H1 (cell line): ENCODE data around the gene ANLN. TPM values are rescaled to one million over a fixed set of nuclear protein-coding genes. Genes with fewer than 3 reads are reported as not detected.

Experiments
- CTCF ChIA-PET: fragments of 300-600 bp; sonication (Branson Sonifier 250); formaldehyde crosslinking; loops from one replicate; lab custom pipeline; 2021; ENCODE audit not compliant: partially characterized antibody; lab: Charles Lee
- POLR2A ChIA-PET: fragments of 300-600 bp; sonication (Branson Sonifier 250); formaldehyde crosslinking; loops from one replicate; lab custom pipeline; 2021; ENCODE audit warnings: inconsistent platforms; ENCODE audit not compliant: partially characterized antibody; lab: Charles Lee
- DNase-seq, 2 experiments: peaks; one replicate each; pipeline versions ENCODE4 v3.0.0 to v3.0.0-alpha.2; 2010 to 2022; ENCODE audit warnings: low spot score in 2 of 2, low read depth in 1 of 2, mixed read lengths in 1 of 2
- FAIRE-seq: peaks from 2 replicates; lab custom pipeline; 2011; peaks lifted over from hg19 to GRCh38; lab: Jason Lieb, UNC
- H2AFZ ChIP-seq: 2 replicates; pipeline ENCODE4 v1.8.1; 2012; ENCODE audit warnings: low read length, inconsistent platforms
- H2AK5ac ChIP-seq: 2 replicates; pipeline ENCODE4 v1.6.1; 2013; ENCODE audit warnings: low read depth, low read length
- H2BK120ac ChIP-seq: replicated peaks from 2 replicates; pipeline ENCODE3; 2013; ENCODE audit warnings: low read depth, low read length, inconsistent platforms
- H2BK12ac ChIP-seq: 2 replicates; pipeline ENCODE4 v1.6.1; 2013; ENCODE audit warnings: low read depth, low read length
- H2BK15ac ChIP-seq: 2 replicates; pipeline ENCODE4 v1.6.1; 2013; ENCODE audit warnings: low read length
- H2BK20ac ChIP-seq: 2 replicates; pipeline ENCODE4 v1.6.1; 2013; ENCODE audit warnings: low read length
- H2BK5ac ChIP-seq: 2 replicates; pipeline ENCODE4 v1.6.1; 2013; ENCODE audit warnings: low read depth, low read length
- H3K14ac ChIP-seq: 2 replicates; pipeline ENCODE4 v1.6.1; 2013; ENCODE audit warnings: inconsistent platforms; ENCODE audit not compliant: insufficient read length
- H3K18ac ChIP-seq: 2 replicates; pipeline ENCODE4 v1.6.1; 2013; ENCODE audit warnings: low read length; ENCODE audit errors: extremely low read depth
- H3K23ac ChIP-seq: 2 replicates; pipeline ENCODE4 v1.6.1; 2013; ENCODE audit warnings: inconsistent platforms; ENCODE audit not compliant: insufficient read length
- H3K23me2 ChIP-seq: 2 replicates; pipeline ENCODE4 v1.6.1; 2013; ENCODE audit warnings: low read depth, low read length
- H3K27ac ChIP-seq: 2 replicates; pipeline ENCODE4 v1.6.1; 2011; ENCODE audit warnings: low read depth, low read length, inconsistent platforms
- H3K27me3 ChIP-seq, 4 experiments: replicated peaks in 1 of 4; 1 replicate in 1 of 4; 2 replicates in 3 of 4; pipeline versions ENCODE4 v1.6.1 to v1.8.1; 2011 to 2013; ENCODE audit warnings: low read length in 3 of 4, mild to moderate bottlenecking in 3 of 4, inconsistent platforms in 2 of 4, mixed read lengths in 2 of 4, moderate library complexity in 1 of 4; ENCODE audit not compliant: control insufficient read depth in 3 of 4, insufficient read depth in 3 of 4; ENCODE audit errors: extremely low read depth in 1 of 4
- H3K36me3 ChIP-seq, 4 experiments: 2 replicates each; pipeline versions ENCODE4 v1.6.1 to v1.8.1; 2011 to 2013; ENCODE audit warnings: mild to moderate bottlenecking in 4 of 4, low read length in 3 of 4, moderate library complexity in 2 of 4, control low read depth in 1 of 4, inconsistent platforms in 1 of 4; ENCODE audit not compliant: insufficient read depth in 4 of 4, control insufficient read depth in 2 of 4
- H3K4ac ChIP-seq: replicated peaks from 2 replicates; pipeline ENCODE3; 2013; ENCODE audit warnings: low read length, low read depth, mixed read lengths, inconsistent platforms; ENCODE audit not compliant: insufficient read length
- H3K4me1 ChIP-seq, 4 experiments: replicated peaks in 1 of 4; 1 replicate in 1 of 4; 2 replicates in 3 of 4; pipeline versions ENCODE4 v1.6.1 to v1.8.1; 2011 to 2013; ENCODE audit warnings: low read length in 3 of 4, inconsistent platforms in 2 of 4, mixed read lengths in 1 of 4; ENCODE audit not compliant: insufficient read depth in 4 of 4, control insufficient read depth in 3 of 4
- H3K4me2 ChIP-seq, 2 experiments: 2 replicates each; pipeline versions ENCODE4 v1.6.1 to v1.8.1; 2011 to 2013; ENCODE audit warnings: low read depth in 2 of 2, low read length in 2 of 2, control low read depth in 1 of 2, inconsistent platforms in 1 of 2, mild to moderate bottlenecking in 1 of 2; ENCODE audit not compliant: insufficient read depth in 1 of 2
- H3K4me3 ChIP-seq, 4 experiments: fragments of 200-600, 300-600 bp in 1 of 4; sonication (generic), shearing (Covaris generic), sonication (Bioruptor Twin) in 1 of 4; 2 replicates each; pipeline versions ENCODE4 v1.5.1 to v1.8.1; 2011 to 2016; ENCODE audit warnings: low read length in 4 of 4, low read depth in 3 of 4, control low read depth in 2 of 4, inconsistent platforms in 2 of 4, mild to moderate bottlenecking in 2 of 4, mixed read lengths in 1 of 4, moderate library complexity in 1 of 4; ENCODE audit not compliant: insufficient read depth in 2 of 4; ENCODE audit errors: extremely low read depth in 1 of 4
- H3K56ac ChIP-seq: replicated peaks from 2 replicates; pipeline ENCODE3; 2013; ENCODE audit warnings: low read depth, mild to moderate bottlenecking, mixed read lengths, low read length, inconsistent platforms; ENCODE audit not compliant: insufficient read length
- H3K79me1 ChIP-seq: 2 replicates; pipeline ENCODE4 v1.6.1; 2013; ENCODE audit warnings: low read depth, low read length, control low read depth
- H3K79me2 ChIP-seq, 2 experiments: 2 replicates each; pipeline versions ENCODE4 v1.6.1 to v1.8.1; 2012 to 2013; ENCODE audit warnings: low read length in 2 of 2, mild to moderate bottlenecking in 2 of 2, inconsistent platforms in 1 of 2; ENCODE audit not compliant: insufficient read depth in 2 of 2, control insufficient read depth in 1 of 2
- H3K9ac ChIP-seq, 4 experiments: replicated peaks in 1 of 4; 1 replicate in 1 of 4; 2 replicates in 3 of 4; pipeline versions ENCODE4 v1.6.1 to v1.8.1; 2011 to 2013; ENCODE audit warnings: low read depth in 3 of 4, low read length in 3 of 4, control low read depth in 2 of 4, mild to moderate bottlenecking in 2 of 4, moderate library complexity in 2 of 4, inconsistent platforms in 1 of 4; ENCODE audit errors: extremely low read depth in 1 of 4
- H3K9me3 ChIP-seq, 2 experiments: 2 replicates each; pipeline versions ENCODE4 v1.6.1 to v1.8.1; 2012 to 2013; ENCODE audit warnings: mild to moderate bottlenecking in 2 of 2, moderate library complexity in 2 of 2, control low read depth in 1 of 2, inconsistent platforms in 1 of 2, low read depth in 1 of 2, low read length in 1 of 2, mixed read lengths in 1 of 2; ENCODE audit not compliant: insufficient read depth in 2 of 2
- H4K20me1 ChIP-seq, 2 experiments: replicated peaks in 1 of 2; 2 replicates each; pipeline versions ENCODE3 to v1.8.1; 2011 to 2013; ENCODE audit warnings: inconsistent platforms in 2 of 2, low read length in 2 of 2, mild to moderate bottlenecking in 1 of 2; ENCODE audit not compliant: insufficient read depth in 2 of 2, control insufficient read depth in 1 of 2
- H4K5ac ChIP-seq: 2 replicates; pipeline ENCODE4 v1.6.1; 2013; ENCODE audit warnings: low read length, low read depth, mixed read lengths, inconsistent platforms; ENCODE audit not compliant: insufficient read length
- H4K8ac ChIP-seq: 2 replicates; pipeline ENCODE4 v1.8.0; 2013; ENCODE audit warnings: mild to moderate bottlenecking, moderate library complexity, low read length, inconsistent platforms; ENCODE audit not compliant: insufficient read depth; ENCODE audit errors: extremely low read depth
- H4K91ac ChIP-seq: replicated peaks from 2 replicates; pipeline ENCODE3; 2013; ENCODE audit warnings: low read length, mixed read lengths, inconsistent platforms; ENCODE audit not compliant: insufficient read length
- E2F6 ChIP-seq: IDR thresholded peaks from 2 replicates; pipeline ENCODE4 v1.6.1; 2012; ENCODE audit warnings: inconsistent platforms
- EZH2 ChIP-seq: fragments of 200-600 bp; sonication (generic); IDR thresholded peaks from 2 replicates; pipeline ENCODE4 v1.7.1; 2012; ENCODE audit warnings: low read depth, mild to moderate bottlenecking, moderate library complexity, low read length, inconsistent platforms; ENCODE audit not compliant: severe bottlenecking
- KDM1A ChIP-seq: fragments of 200-600, 300-600 bp; sonication (generic); IDR thresholded peaks from 2 replicates; pipeline ENCODE4 v1.7.1; 2016; ENCODE audit warnings: mild to moderate bottlenecking, low read length, borderline replicate concordance
- MAX ChIP-seq: IDR thresholded peaks from 2 replicates; pipeline ENCODE4 v1.6.1; 2012; ENCODE audit warnings: inconsistent platforms
- NANOG ChIP-seq: IDR thresholded peaks from 2 replicates; pipeline ENCODE4 v1.6.1; 2011; ENCODE audit warnings: low read length, low read depth, mild to moderate bottlenecking, inconsistent platforms; ENCODE audit not compliant: insufficient read depth, poor library complexity, severe bottlenecking
- NRF1 ChIP-seq: IDR thresholded peaks from 2 replicates; pipeline ENCODE4 v1.6.1; 2011; ENCODE audit warnings: mild to moderate bottlenecking, low read depth, low read length, improper control_type of control experiment
- POU5F1 ChIP-seq: IDR thresholded peaks from 2 replicates; pipeline ENCODE4 v1.6.1; 2011; ENCODE audit warnings: low read depth, mild to moderate bottlenecking, low read length, moderate library complexity
- RFX5 ChIP-seq: IDR thresholded peaks from 2 replicates; pipeline ENCODE4 v1.6.1; 2011; ENCODE audit warnings: low read depth, low read length, improper control_type of control experiment, borderline replicate concordance
- TAF7 ChIP-seq: optimal IDR thresholded peaks from 2 replicates; pipeline ENCODE3; 2011; ENCODE audit warnings: low read depth, mild to moderate bottlenecking, inconsistent platforms, low read length, moderate library complexity, borderline replicate concordance
- TBP ChIP-seq: IDR thresholded peaks from 2 replicates; pipeline ENCODE4 v1.6.1; 2011; ENCODE audit warnings: low read depth, low read length, improper control_type of control experiment
- WGBS, 2 experiments: shearing (Covaris generic) in 1 of 2; methylation state at CpG; one replicate each; pipeline versions ENCODE4 v1.1.6 to v1.1.7; 2013 to 2015; ENCODE audit warnings: low lambda C conversion rate in 2 of 2, mixed read lengths in 2 of 2, inconsistent platforms in 1 of 2, low coverage in 1 of 2, missing lambda C conversion rate in 1 of 2; ENCODE audit not compliant: insufficient replicate concordance in 2 of 2, insufficient coverage in 1 of 2, insufficient read length in 1 of 2; ENCODE audit errors: extremely low coverage in 1 of 2, missing lambda C conversion rate in 1 of 2; 5-methylcytosine and 5-hydroxymethylcytosine counted together
- polyA plus RNA-seq, 7 experiments: library from polyadenylated mRNA; depleted of rRNA in 3 of 7; stranded (reverse) in 5 of 7; unstranded in 2 of 7; fragments of >200 nt in 5 of 7; fragments of 200-250 nt in 2 of 7; gene quantifications; 1 replicate in 5 of 7; 2 replicates in 1 of 7; 4 replicates in 1 of 7; pipeline versions ENCODE4 v1.2.1 to v1.2.3, GENCODE V29; 2011 to 2013; ENCODE audit warnings: missing spikeins in 2 of 7, mixed read lengths in 2 of 7
- total RNA-seq: library from RNA; stranded (reverse); fragmentation: NEBNext Ultra II Directional; extraction: Animal tissue kit (Norgen Biotek cat#: 25700); gene quantifications from 2 replicates; pipeline ENCODE4 v1.2.1, GENCODE V29; 2021

ANLN gene
- total and polyA plus RNA-seq, 2 of the 8 experiments (the other 6 are each of a cell fraction or from before 2014, with no cell fraction given): 18.5 to 90.1 TPM

GRCh38 chr7:36346260-36346831, 43.3 kb upstream of the ANLN start:
- Histone ChIP-seq H2BK12ac (no peak overlapping the region), H3K27ac (no peak overlapping the region), H2BK5ac (no peak overlapping the region), H2AK5ac (no peak overlapping the region), H3K79me2 (no peaks in the 10 kb centered on the region), H3K27me3 (no peaks in the 10 kb centered on the region), H4K91ac (no peak overlapping the region), H2BK20ac (no peak overlapping the region), H3K14ac (no peak overlapping the region), H4K20me1 (no peaks in the 10 kb centered on the region), H3K79me1 (no peaks in the 10 kb centered on the region), H4K8ac (no peak overlapping the region), H2AFZ (no peak overlapping the region), H3K4ac (no peak overlapping the region), H3K18ac (no peak overlapping the region), H3K9me3 (0 out of 4 replicates have a peak, but pooled peaks cover 0 to 2% of the 10 kb centered on the region in 2 experiments), H3K23me2 (no peaks in the 10 kb centered on the region), H2BK15ac (no peak overlapping the region), H4K5ac (no peak overlapping the region), H3K4me3 (no peak overlapping the region), H3K4me1 (no peaks in the 10 kb centered on the region; a peak in 2 of 7 replicates), H3K9ac (no peak overlapping the region), H3K36me3 (no peaks in the 10 kb centered on the region), H3K23ac (no peak overlapping the region), H2BK120ac (no peak overlapping the region)
- DNase-seq (no peak), FAIRE-seq (no peak)
- 89% methylated on average over 6 of the region's 6 CpGs; no CpG with 5 or more reads in 1 of the 2 experiments for WGBS, 2 experiments
- POLR2A ChIA-PET: no interaction called here
- CTCF ChIA-PET: no interaction called here
- no peak for TF ChIP-seq TAF7
- TF ChIP-seq POU5F1: no peak
- TF ChIP-seq RFX5: no peak
- no peak for TF ChIP-seq NRF1
- no peak for TF ChIP-seq TBP
- no peak for TF ChIP-seq E2F6
- no peak for TF ChIP-seq EZH2
- TF ChIP-seq MAX: no peak
- TF ChIP-seq NANOG: no peak
- no peak for TF ChIP-seq KDM1A
- TF ChIP-seq, all 59 proteins: peak for 0
- H3K4me2 ChIP-seq: no peak overlapping the region
- no peak overlapping the region for H3K56ac ChIP-seq
